DMS79 treated with DMSO at 0.1 percent for 48 hours (cell line): ENCODE data around the gene PLK1.
"Not testable (repeated sequence)": the region's sequence is repeated elsewhere in the genome, so short reads cannot be mapped to it uniquely, and the experiment has no call there.

Experiments used
- DNase-seq: peaks from one replicate; lab custom pipeline; 2025; lab: John Stamatoyannopoulos, UW

PLK1 gene

DNA sequence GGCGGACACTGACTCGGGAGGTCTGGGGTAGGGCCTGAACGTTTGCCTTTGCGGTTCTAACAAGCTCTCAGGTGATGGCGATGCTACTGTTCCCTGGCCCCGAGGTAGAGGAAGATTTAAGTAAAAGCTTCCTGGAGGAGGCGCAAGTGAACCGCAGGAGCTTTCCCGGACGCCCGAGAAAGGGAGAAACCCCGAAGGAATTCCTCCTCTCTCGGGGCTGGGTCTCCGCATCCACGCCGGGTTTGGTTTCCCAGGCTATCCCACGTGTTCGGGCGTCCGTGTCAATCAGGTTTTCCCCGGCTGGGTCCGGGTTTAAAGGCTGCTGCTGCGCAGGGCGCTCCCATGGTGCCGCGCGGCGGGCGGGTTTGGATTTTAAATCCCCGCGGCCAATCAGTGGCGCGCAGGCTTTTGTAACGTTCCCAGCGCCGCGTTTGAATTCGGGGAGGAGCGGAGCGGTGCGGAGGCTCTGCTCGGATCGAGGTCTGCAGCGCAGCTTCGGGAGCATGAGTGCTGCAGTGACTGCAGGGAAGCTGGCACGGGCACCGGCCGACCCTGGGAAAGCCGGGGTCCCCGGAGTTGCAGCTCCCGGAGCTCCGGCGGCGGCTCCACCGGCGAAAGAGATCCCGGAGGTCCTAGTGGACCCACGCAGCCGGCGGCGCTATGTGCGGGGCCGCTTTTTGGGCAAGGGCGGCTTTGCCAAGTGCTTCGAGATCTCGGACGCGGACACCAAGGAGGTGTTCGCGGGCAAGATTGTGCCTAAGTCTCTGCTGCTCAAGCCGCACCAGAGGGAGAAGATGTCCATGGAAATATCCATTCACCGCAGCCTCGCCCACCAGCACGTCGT lies at the start of gene PLK1:
Gene PLK1, plus strand, starts transcription at position 460 of the 844 bp plus-strand sequence. Its CDS starts 44 bp downstream, at position 504.
- peak; percentile 61 for DNase-seq

- DNase-seq, result no peak
Measured at GRCh38 chr16:23629516-23629915, 49.2 kb upstream of the PLK1 start.

DNA sequence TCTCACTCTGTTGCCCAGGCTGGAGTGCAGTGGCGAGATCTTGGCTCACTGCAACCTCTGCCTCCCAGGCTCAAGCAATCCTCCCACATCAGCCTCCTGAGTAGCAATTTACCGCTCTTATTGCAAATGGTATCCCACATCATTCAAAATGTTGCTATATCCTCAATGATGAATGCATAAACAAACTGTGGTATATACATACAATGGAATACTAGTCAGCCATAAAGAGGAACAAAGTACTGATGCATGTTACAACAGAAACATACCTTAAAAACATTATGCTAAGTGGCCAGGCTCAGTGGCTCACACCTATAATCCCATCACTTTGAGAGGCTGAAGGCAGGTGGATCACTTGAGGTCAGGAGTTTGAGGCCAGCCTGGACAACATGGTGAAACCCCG lies 46.8 kb upstream of the PLK1 start:
- not testable (repeated sequence) for DNase-seq

DNA sequence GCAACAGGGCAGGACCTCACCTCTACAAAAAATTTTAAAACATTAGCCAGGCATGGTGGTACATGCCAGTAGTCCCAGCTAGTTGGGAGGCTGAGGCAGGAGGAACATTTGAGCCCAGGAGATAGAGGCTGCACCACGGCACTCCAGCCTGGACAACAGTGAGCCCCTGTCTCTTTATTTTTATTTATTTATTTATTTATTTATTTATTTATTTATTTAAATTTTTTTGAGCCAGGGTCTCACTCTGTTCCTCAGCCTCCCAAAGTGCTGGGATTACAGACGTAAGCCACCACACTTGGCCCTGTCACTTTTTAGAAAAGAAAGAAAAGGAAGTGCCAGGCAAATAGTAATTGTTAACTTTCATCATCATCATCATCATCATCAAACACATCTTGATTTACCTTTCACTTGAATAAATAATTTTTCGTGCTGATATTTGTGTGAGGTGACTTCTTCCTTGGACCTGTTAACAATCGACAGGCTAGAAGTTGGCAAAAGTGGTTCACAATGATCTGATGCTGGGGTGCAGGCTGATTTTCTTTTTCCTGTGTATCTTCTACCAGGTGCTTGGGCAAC lies 44.1 kb upstream of the PLK1 start:
- no peak for DNase-seq

DNA sequence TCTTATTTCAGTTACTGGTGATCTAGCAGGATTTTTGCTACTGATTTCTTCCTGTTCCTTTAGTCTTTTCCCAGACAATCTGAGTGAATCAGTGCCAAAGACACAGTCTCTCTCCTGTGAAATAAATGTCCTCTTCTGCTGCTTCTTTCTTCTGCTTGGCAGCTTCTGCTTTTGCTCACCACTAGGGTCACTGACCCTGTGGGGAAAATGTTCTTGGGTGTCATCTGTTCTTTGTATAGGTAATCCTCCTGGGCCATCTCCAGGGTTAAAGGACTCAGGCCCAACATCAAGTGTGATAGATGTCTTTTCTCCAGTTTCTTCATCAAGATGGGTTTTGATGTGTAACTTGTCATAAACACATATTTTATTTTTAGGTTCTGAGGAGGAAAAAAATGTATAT lies 42.7 kb upstream of the PLK1 start:
- DNase-seq, result no peak

DNA sequence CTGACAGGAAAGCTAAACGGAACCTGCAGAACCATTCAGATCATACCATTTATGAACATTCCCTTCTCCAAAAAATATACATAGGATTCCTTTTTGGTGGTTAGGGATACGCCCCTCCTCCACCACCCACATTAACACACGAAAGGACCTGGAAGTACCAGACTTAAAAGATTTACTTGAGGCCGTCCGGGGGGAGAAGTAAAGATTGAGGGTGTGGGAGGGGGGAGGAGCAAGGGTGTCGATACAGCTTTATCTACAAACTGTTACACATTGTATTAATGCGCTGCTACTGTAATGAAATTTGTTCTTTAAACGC lies 38.1 kb upstream of the PLK1 start:
- no peak for DNase-seq

- peak; percentile 93 for DNase-seq
Measured at GRCh38 chr16:23640931-23641765, 37.5 kb upstream of the PLK1 start, which contains the start of the genes DCTN5 and PALB2. TSS of gene DCTN5 (plus strand) at chr16:23641466. CDS start at chr16:23641543, 77 bp downstream. TSS of gene PALB2 (minus strand) at chr16:23641310. CDS start at chr16:23641157, 153 bp downstream.

- DNase-seq, result no peak
Measured at GRCh38 chr16:23642246-23642774, 36.4 kb upstream of the PLK1 start.

- DNase-seq, result no peak
Measured at GRCh38 chr16:23650674-23651416, 27.8 kb upstream of the PLK1 start.

- DNase-seq, result no peak
Measured at GRCh38 chr16:23651943-23652468, 26.7 kb upstream of the PLK1 start.

DNA sequence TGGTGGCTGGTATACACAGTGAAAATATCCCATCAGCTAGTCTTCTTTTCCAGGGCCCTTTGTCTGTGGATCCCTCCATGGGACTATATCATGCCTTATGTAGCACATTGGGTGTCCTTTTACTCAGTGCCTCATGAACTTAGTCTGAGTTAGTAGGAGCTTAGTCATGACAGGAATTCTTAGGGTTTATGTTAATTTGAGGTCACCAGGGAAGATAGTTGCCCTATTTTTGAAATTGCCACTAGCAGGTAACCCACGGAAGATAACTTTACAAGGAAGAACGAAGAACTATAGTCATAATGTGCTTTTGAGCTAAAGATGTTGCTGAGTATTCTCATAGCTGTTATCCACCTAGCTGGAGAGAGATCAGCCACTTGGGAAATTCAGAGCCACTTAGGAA lies 14.8 kb upstream of the PLK1 start:
- DNase-seq, result no peak

DNA sequence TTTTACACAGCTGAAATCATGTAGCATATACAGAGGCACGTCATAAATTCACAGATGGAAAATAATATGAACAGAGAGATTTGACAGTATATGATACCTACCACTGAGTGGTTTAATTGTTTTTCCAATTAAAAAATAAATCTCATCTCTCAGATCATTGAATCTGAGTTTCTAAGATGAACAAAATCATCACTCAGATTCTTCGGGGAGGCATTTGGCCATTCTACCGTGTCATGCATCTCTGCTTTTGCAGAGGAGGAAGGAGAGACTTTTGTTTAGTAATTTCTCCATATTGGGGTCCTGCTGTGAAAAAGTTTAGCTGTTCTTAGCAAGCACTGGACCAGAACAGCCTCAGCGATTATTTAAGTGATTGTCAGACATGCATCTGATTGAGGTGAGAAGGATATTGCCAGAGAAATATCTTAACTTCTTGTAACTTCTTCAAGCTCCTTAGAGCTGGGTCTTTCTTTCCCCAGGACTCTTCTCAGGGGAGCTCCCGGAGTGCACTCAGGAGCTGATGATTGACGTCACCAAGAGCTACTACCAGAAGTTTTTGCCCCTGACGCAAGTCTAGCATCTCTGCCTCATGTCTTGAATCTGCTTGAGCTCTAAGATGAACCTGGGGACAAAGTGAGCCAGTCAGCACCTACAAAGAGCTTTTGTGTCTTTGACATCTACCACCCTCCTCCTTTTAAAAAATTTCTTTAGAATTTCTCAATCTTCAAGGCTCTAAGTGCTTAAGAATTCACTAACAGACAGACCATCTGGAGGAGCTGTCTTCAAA lies 11.9 kb upstream of the PLK1 start:
- no peak for DNase-seq

DNA sequence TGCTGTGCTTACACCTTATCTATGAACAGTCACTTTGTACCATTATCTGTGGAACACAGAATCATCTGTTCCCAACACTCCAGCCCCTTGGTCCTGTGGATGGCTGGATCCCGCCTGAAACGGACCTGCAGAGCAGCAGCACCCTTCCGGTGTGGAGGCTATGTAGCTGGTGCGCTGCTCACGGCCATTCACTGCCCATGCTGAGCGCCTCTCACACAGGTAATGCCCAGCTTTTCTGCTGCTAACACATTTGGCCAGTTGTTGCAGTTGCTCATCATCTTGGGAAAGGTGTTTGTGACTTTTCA lies 11.4 kb upstream of the PLK1 start:
- no peak for DNase-seq

GRCh38 chr16:23668225-23668624 lies 10.5 kb upstream of the PLK1 start:
- no peak for DNase-seq

- DNase-seq, result no peak
Measured at GRCh38 chr16:23668873-23669272, 9.8 kb upstream of the PLK1 start.

DNA sequence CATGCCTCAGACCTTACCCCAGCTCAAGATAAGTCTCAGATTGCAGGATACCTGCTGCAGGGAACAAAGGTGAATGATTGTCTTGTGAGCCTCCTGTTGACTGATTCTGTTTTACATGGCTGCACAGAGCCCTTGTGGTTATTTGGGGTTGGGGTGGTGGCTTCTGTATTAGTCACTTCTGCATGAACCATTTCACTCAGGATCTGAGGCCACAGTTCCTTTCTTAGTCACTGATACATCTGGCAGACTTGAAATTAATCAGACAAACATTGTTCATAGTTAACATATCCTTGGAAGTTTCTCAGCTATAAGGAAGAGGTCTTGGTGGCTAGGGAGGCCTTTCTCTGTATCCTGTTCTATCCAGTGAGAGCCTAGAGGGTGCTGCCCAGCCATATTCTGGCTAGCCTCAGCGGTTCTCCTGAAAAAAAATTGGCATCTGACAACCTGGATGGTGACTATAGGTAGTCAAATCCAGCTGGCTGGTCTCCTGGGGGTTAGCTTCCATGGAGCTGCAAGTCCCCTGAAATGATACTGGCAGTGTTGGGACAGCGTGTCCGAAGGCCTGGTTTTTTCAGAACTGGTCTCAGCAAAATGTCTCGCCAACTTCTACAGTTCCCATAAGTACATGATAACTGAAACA lies 8.4 kb upstream of the PLK1 start:
- DNase-seq, result no peak

GRCh38 chr16:23673971-23674614 lies 4.6 kb upstream of the PLK1 start:
- DNase-seq, result no peak

DNA sequence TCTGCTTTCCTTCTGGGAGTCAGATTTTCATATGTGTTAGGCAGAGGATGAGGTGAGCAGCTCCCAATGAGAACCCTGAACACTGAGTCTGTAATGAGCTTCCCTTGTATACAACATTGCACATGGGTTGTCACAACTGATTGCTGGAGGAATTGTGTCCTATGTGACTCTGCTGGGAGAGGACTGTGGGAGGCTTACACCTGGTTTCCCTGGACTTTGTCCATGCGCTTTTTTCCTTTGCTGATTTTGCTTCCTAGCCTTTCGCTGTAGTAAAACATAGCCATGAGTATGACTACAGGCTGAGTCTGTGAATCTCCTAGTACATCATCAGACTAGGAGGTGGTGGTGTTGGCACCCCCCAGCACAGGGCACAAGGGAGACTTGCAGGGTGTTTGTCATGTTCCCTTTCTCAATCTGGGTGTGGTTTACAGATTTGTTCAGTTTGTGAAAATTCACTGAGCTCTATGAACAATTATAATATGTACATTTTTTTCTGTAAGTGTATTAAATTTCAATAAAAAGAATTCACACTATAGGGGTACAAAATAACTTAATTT lies 1.7 kb upstream of the PLK1 start:
- no peak for DNase-seq

DNA sequence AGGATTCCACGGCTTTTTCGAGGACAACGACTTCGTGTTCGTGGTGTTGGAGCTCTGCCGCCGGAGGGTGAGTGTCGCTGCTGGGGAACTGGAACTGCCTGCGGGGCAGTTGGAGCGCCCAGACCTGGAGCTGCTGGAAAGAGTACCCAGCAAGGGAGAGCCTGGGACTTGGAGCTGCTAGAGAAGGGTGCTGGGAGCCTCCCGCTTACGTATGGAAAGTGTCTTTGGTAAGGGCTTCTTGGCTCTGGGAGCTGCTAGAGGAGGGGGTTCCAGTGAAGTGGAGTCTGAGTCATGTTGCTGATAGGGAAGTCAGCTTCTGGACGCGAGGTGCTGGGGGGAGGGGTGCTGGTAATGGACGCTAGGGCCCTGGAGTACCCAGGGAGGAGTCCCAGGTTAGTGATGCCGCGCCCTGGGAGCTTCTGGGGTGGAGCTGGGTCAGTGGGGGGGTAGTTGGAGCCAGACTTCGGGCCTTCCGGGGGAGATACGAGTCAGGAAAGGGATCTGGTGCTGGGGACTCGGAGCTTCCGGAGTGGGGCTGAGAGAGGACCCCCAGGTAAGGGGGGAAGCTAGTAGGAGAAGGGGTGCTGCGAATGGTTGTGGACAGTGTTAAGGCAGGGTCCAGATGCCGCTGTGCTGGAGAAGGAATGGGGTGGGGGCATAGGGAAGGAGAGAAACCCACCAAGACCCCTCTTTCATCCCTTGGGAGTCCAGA lies 741 bp downstream of the PLK1 start:
- DNase-seq, result peak; percentile 42
